NT2/D1 (cell line): ENCODE results near the gene EPB41.

Source experiments
- YY1 ChIP-seq: IDR thresholded peaks from 2 replicates; pipeline ENCODE4 v1.6.1; 2011; ENCODE audit not compliant: insufficient read length, insufficient read depth
- ZNF274 ChIP-seq: IDR thresholded peaks from 2 replicates; pipeline ENCODE4 v1.6.1; 2011; ENCODE audit warnings: mild to moderate bottlenecking, low read depth, low read length

DNA sequence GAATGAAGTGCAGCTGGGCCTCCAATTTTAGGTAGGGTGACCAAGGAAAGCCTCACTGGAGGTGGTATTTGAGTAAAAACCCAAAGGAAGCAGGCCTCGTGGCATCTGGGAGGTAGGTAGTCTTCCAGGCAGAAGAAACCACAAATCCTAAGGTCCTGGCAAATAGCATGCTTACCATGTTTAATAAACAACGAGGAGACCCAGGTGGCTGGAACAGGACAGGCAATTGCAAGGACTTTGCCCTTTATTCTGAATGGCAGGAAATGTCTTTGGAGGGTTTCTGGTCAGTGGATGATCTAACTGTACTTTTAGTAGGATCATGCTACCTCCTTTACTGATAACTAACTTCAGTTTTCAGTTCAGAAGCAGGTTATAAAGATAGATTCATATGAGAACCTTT is 52.2 kb downstream of the EPB41 start:
- TF ChIP-seq YY1 = no peak
- TF ChIP-seq ZNF274 = no peak
